Measurements from ENCODE around the gene KRT86.

- no peak for TF ChIP-seq ZBTB1 (CRISPR knock-in tag; IDR thresholded peaks at IDR 0.05; ENCODE audit: borderline replicate concordance)
- TF ChIP-seq THRA (CRISPR knock-in tag; IDR thresholded peaks at IDR 0.05; ENCODE audit: borderline replicate concordance): no peak
- TF ChIP-seq GRHL1 (CRISPR knock-in tag; conservative IDR thresholded peaks at IDR 0.05): no peak
- no peak for TF ChIP-seq ZNF12 (CRISPR knock-in tag; IDR thresholded peaks at IDR 0.05)
- no peak for TF ChIP-seq NBN (conservative IDR thresholded peaks at IDR 0.05)
- TF ChIP-seq EZH2 (conservative IDR thresholded peaks at IDR 0.05; ENCODE audit: low read depth, low read length): no peak
- TF ChIP-seq ZNF160 (CRISPR knock-in tag; IDR thresholded peaks at IDR 0.05): no peak
- TF ChIP-seq FOXP4 (CRISPR knock-in tag; IDR thresholded peaks at IDR 0.05): no peak
- no peak for TF ChIP-seq CEBPZ (IDR thresholded peaks at IDR 0.05; ENCODE audit: low read length)
Observed at GRCh38 chr12:52270541-52271070, 3.8 kb upstream of the KRT86 start.

Measured in HepG2 (cell line).